ENCODE results near the gene CACNA1H. TPM values are rescaled to one million over a fixed set of nuclear protein-coding genes. Genes with fewer than 3 reads are reported as not detected.

Gene CACNA1H
- total and polyA plus RNA-seq, 9 of the 15 experiments (the other 6 are each of a cell fraction or from before 2014, with no cell fraction given), result 0.10 to 0.18 TPM; not detected in 7

- no peak for TF ChIP-seq ZFP1 (CRISPR knock-in tag; IDR thresholded peaks at IDR 0.05)
- TF ChIP-seq ZNF224 (CRISPR knock-in tag; IDR thresholded peaks at IDR 0.05), result no peak
- TF ChIP-seq PCBP2 (IDR thresholded peaks at IDR 0.05; ENCODE audit: low read depth, low read length, poor library complexity, severe bottlenecking), result no peak
- no peak for TF ChIP-seq EHMT2 (IDR thresholded peaks at IDR 0.05)
- TF ChIP-seq FOSL1 (tag; conservative IDR thresholded peaks at IDR 0.05), result no peak
- TF ChIP-seq ZNF551 (CRISPR knock-in tag; IDR thresholded peaks at IDR 0.05), result no peak
- TF ChIP-seq ZNF512 (tag; IDR thresholded peaks at IDR 0.05), result no peak
- TF ChIP-seq NR0B1 (IDR thresholded peaks at IDR 0.05; ENCODE audit: partially characterized antibody), result no peak
Measured at GRCh38 chr16:1165511-1165910, 12.6 kb downstream of the CACNA1H start (continued).

Measured in K562 (cell line).